Hepatocyte (in vitro differentiated cells): ENCODE results near the gene TP53TG5. TPM values are rescaled to one million over a fixed set of nuclear protein-coding genes. Genes with fewer than 3 reads are reported as not detected.

ENCODE experiments used
- DNase-seq: peaks from one replicate; pipeline ENCODE4 v3.0.0-alpha.2; 2016; ENCODE audit warnings: low spot score
- H2AFZ ChIP-seq: fragments of 200-600 bp; sonication (generic); 2 replicates; pipeline ENCODE4 v1.6.0; 2016; ENCODE audit warnings: antibody characterized with exemption, mild to moderate bottlenecking
- H3K27ac ChIP-seq: fragments of 200-600 bp; sonication (generic); 2 replicates; pipeline ENCODE4 v1.5.1; 2016; ENCODE audit warnings: mild to moderate bottlenecking
- H3K27me3 ChIP-seq: fragments of 200-600 bp; sonication (generic); 2 replicates; pipeline ENCODE4 v1.6.1; 2016
- H3K36me3 ChIP-seq: fragments of 200-600 bp; sonication (generic); replicated peaks from 2 replicates; pipeline ENCODE4 v1.5.1; 2016; ENCODE audit warnings: low read depth; ENCODE audit not compliant: insufficient read depth
- H3K4me1 ChIP-seq: fragments of 200-600 bp; sonication (generic); 2 replicates; pipeline ENCODE4 v1.5.1; 2016; ENCODE audit warnings: mild to moderate bottlenecking, moderate library complexity; ENCODE audit not compliant: insufficient read depth
- H3K4me2 ChIP-seq: fragments of 200-600 bp; sonication (generic); 2 replicates; pipeline ENCODE4 v1.6.0; 2016
- H3K4me3 ChIP-seq: fragments of 200-600 bp; sonication (generic); 2 replicates; pipeline ENCODE4 v1.5.1; 2016; ENCODE audit warnings: mild to moderate bottlenecking
- H3K79me2 ChIP-seq: fragments of 200-600 bp; sonication (generic); 2 replicates; pipeline ENCODE4 v1.6.0; 2017; ENCODE audit warnings: mild to moderate bottlenecking
- H3K9me2 ChIP-seq: fragments of 200-600 bp; sonication (generic); replicated peaks from 2 replicates; pipeline ENCODE4 v1.6.0; 2017; ENCODE audit warnings: mild to moderate bottlenecking; ENCODE audit not compliant: insufficient read depth
- H3K9me3 ChIP-seq: fragments of 200-600 bp; sonication (generic); 2 replicates; pipeline ENCODE4 v1.5.1; 2016; ENCODE audit warnings: low read depth, mild to moderate bottlenecking
- H4K20me1 ChIP-seq: fragments of 200-600 bp; sonication (generic); 2 replicates; pipeline ENCODE4 v1.6.0; 2016; ENCODE audit warnings: mild to moderate bottlenecking; ENCODE audit not compliant: insufficient read depth, poor library complexity, severe bottlenecking
- EZH2 ChIP-seq: fragments of 200-600 bp; sonication (generic); IDR thresholded peaks from 2 replicates; pipeline ENCODE4 v1.6.1; 2016; ENCODE audit warnings: antibody characterized with exemption, mild to moderate bottlenecking, borderline replicate concordance
- EZH2phosphoT487 ChIP-seq: fragments of 200-600 bp; sonication (generic); IDR thresholded peaks from one replicate; pipeline ENCODE4 v1.6.1; 2018; ENCODE audit warnings: antibody characterized with exemption, mild to moderate bottlenecking, low read depth, moderate library complexity; ENCODE audit not compliant: unreplicated experiment, severe bottlenecking
- WGBS: methylation state at CpG from one replicate; pipeline ENCODE4 v1.1.6; 2016; ENCODE audit warnings: low lambda C conversion rate; ENCODE audit errors: missing lambda C conversion rate; 5-methylcytosine and 5-hydroxymethylcytosine counted together
- polyA plus RNA-seq: library from polyadenylated mRNA; unstranded; fragments of >200 nt; fragmentation: Nextera tagmentation; extraction: Ambion mirVana; gene quantifications from 2 replicates; pipeline ENCODE4 v1.2.1, GENCODE V29; 2016
- total RNA-seq: library from RNA; depleted of rRNA; stranded (reverse); fragments of >200 nt; gene quantifications from 2 replicates; pipeline ENCODE4 v1.2.3, GENCODE V29; 2014
- TF ChIP-seq, protein P1 (sequence below): fragments of 200-600 bp; sonication (generic); IDR thresholded peaks from 2 replicates; pipeline ENCODE4 v1.5.1; 2016; ENCODE audit warnings: antibody characterized with exemption, mild to moderate bottlenecking; ENCODE audit not compliant: poor library complexity

Gene TP53TG5
- total and polyA plus RNA-seq, 2 experiments from 2014 or later, result not detected

DNA sequence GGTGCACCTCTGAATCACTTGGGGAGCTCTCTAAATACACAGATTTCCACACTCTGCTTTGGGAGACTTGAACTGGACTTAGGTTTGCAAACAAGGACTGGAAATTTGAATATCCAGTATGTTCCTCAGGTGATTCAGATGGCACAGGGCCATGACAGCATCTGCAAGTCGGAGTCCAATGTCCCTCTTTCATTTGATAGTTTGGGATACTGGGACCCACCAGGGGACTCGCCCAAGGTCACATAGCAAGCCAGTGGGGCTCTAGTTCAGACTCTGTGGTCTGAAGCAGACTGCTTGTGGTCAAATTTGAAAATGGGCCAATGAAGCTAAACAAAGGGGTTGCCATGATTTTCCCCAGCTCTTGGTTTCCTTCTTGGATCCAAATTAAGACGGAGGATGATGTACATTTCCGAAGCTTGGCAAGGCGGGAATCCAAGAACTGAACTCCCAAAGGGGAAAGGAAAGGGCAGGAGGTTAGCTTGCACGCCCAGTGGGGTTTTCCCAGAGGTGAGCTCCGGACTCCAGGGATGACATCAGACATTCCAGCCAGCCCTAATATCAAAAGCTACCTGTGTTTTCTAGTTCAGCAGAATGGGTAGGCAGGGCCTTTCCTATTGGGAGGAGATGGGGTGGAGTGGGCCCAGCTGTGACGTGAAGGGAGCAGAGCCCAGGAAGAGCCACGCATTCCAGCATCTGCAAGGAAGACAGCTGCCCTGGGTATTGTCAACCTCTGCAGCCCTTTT, 18.5 kb downstream of the TP53TG5 start:
- Histone ChIP-seq H4K20me1 (no peaks in the 10 kb centered on the region), H3K27me3 (no peaks in the 10 kb centered on the region), H3K9me3 (no peaks in the 10 kb centered on the region), H3K9me2 (no peaks in the 10 kb centered on the region), H3K4me3 (no peak overlapping the region), H3K27ac (peak overlapping the region; percentile 95), H3K4me1 (peaks cover 28% of the 10 kb centered on the region), H3K4me2 (peak overlapping the region; percentile 41), H3K36me3 (no peaks in the 10 kb centered on the region), H3K79me2 (peaks cover 9% of the 10 kb centered on the region), H2AFZ (no peak overlapping the region)
- TF ChIP-seq, protein P1, sequence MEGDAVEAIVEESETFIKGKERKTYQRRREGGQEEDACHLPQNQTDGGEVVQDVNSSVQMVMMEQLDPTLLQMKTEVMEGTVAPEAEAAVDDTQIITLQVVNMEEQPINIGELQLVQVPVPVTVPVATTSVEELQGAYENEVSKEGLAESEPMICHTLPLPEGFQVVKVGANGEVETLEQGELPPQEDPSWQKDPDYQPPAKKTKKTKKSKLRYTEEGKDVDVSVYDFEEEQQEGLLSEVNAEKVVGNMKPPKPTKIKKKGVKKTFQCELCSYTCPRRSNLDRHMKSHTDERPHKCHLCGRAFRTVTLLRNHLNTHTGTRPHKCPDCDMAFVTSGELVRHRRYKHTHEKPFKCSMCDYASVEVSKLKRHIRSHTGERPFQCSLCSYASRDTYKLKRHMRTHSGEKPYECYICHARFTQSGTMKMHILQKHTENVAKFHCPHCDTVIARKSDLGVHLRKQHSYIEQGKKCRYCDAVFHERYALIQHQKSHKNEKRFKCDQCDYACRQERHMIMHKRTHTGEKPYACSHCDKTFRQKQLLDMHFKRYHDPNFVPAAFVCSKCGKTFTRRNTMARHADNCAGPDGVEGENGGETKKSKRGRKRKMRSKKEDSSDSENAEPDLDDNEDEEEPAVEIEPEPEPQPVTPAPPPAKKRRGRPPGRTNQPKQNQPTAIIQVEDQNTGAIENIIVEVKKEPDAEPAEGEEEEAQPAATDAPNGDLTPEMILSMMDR, result no peak
- no peak for TF ChIP-seq EZH2
- no peak for TF ChIP-seq EZH2phosphoT487
- peak; percentile 65 for DNase-seq
- 76% methylated on average over 9 of the region's 9 CpGs for WGBS

DNA sequence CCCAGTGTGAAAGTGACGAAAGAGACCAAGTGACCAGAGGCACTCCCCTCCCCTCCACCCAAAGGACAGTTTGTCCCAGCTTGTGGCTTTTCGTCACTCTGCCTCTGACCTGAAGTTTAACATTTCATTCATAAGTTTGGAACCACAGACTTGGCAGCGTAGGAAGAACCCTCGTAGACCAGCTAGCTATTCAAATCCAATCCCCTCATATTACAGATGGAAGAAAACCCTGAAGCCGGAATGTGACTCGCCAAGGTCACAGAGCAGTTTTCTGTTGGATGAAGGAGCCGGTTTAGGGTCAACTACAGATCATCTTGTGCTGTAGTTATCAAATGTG, 19.1 kb downstream of the TP53TG5 start:
- TF ChIP-seq EZH2 (no peak), EZH2phosphoT487 (no peak)
- TF ChIP-seq, protein P1, result no peak
- no peak for DNase-seq
- Histone ChIP-seq H3K9me3 (no peaks in the 10 kb centered on the region), H3K4me3 (no peak overlapping the region), H3K27me3 (no peaks in the 10 kb centered on the region), H3K27ac (peak overlapping the region; percentile 95), H4K20me1 (no peaks in the 10 kb centered on the region), H3K9me2 (no peaks in the 10 kb centered on the region), H2AFZ (no peak overlapping the region), H3K4me1 (peaks cover 26% of the 10 kb centered on the region), H3K79me2 (peaks cover 7% of the 10 kb centered on the region), H3K36me3 (no peaks in the 10 kb centered on the region), H3K4me2 (peak overlapping the region; percentile 17)
- 74% methylated on average over 7 of the region's 7 CpGs for WGBS

DNA sequence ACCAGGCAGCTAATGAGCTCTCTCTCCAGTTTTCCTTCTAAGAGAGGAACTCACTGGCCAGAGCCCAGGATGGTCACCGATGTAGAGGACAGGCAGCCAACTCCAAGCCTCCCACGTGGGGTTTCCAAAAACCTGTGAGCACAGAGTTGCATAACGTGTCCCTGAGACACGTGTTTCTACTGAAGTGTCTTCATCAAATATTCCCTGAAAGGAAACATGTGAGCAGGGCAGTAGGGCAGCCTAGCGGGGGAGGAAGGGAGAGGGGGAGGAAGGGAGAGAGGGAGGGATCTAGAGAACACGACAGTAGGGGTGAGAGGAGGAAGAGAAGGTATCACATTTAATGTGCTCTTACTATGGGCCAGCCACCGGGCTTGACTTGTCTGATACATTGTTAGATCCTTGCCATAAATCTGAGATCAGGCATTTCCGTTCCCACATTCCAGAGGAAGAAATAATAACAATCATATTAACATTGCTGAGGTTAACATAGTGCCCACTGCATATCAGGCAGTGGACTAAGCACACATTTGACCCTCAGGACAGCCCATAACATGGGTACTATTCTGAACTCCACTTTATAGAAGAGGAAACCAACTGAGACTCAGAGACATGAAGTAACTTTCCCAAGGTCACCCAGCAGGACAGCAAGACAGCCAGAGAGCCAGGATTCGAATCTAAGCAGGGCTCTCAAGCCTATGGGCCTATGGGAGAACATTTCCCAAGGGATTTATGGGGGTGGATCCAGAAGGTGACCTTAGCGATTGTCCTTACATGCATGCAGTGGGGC, 19.6 kb downstream of the TP53TG5 start:
- Histone ChIP-seq H3K4me1 (peaks cover 21% of the 10 kb centered on the region), H3K27ac (peak overlapping the region; percentile 95), H3K9me2 (no peaks in the 10 kb centered on the region), H3K36me3 (no peaks in the 10 kb centered on the region), H3K79me2 (peaks cover under 1% of the 10 kb centered on the region), H3K4me2 (peak overlapping the region; percentile 17), H2AFZ (no peak overlapping the region), H3K4me3 (no peak overlapping the region), H3K9me3 (no peaks in the 10 kb centered on the region), H3K27me3 (no peaks in the 10 kb centered on the region), H4K20me1 (no peaks in the 10 kb centered on the region)
- no peak for DNase-seq
- 52% methylated on average over 9 of the region's 10 CpGs for WGBS
- TF ChIP-seq, protein P1, result no peak
- no peak for TF ChIP-seq EZH2
- no peak for TF ChIP-seq EZH2phosphoT487
